GM15510 (cell line): ENCODE data around the gene CHKA.

Source experiments
- POLR2A ChIP-seq: IDR thresholded peaks from 3 replicates; pipeline ENCODE4 v1.6.1; 2011; ENCODE audit warnings: borderline replicate concordance; ENCODE audit not compliant: insufficient read length; ENCODE audit errors: extremely low read depth

The CHKA gene

DNA sequence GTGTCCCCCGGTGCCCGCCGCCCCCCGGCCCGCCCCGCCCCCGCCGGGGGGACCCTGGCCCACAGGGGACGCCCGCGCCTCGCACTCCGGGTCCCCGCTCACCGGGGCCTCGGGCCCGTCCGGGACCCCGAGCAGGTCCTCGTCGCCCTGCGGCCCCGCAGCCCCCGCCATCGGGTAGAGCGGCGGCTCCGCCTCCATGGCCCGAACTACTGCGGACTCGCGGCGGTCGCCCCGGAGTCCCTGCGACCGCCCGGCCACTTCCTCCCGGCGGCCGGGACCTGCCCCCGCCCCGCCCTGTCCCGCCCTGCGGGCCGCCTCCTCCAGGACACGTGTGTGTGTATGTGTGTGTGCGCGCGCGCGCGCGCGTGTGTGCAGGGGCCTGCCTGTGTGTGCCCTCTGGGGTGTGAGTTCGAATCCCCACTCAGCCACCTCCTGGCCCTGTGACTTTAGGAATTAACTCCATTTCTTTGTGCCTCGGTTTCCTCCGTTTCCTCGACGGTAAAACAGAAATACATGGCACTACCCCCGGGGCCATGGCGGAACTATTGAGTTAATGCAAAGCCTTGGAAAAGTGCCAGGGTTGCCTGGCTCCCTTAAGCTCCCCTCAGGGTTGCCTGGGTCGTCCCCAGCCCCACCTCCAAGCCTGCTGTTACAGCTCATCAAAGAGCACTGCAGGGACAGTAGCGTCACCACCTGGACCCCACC lies 117.2 kb downstream of the CHKA start, which contains the start of gene UNC93B1:
UNC93B1 (minus strand) TSS at position 252 of the 705 bp plus-strand sequence; CDS start at position 198, 54 bp downstream.
- peak; percentile 89 for TF ChIP-seq POLR2A

GRCh38 chr11:68002938-68003845 lies 118.0 kb downstream of the CHKA start:
- TF ChIP-seq POLR2A, result no peak
